ENCODE results near the gene CACNA2D3. TPM values are rescaled to one million over a fixed set of nuclear protein-coding genes. Genes with fewer than 3 reads are reported as not detected.

Gene CACNA2D3
- total RNA-seq, 1 donor from 2014 or later = 0.29 TPM

- H3K9me3 Mint-ChIP-seq (ENCODE audit: low read depth) = peaks cover 5% of the 10 kb centered on the region
- no peak for DNase-seq (ENCODE audit: low spot score, unreplicated experiment)
- H3K4me1 Mint-ChIP-seq (ENCODE audit: low read depth) = peaks cover 42% of the 10 kb centered on the region
- H3K4me3 Mint-ChIP-seq (ENCODE audit: low read depth) = peak overlapping the region; percentile 33
- TF ChIP-seq CTCF (IDR thresholded peaks at IDR 0.05; ENCODE audit: unreplicated experiment) = no peak
- H3K27me3 Mint-ChIP-seq = peaks cover 5% of the 10 kb centered on the region
- H3K36me3 Mint-ChIP-seq (ENCODE audit: insufficient read depth) = no peaks in the 10 kb centered on the region
- peak overlapping the region; percentile 96 for H3K27ac Mint-ChIP-seq
These were observed 199.2 kb downstream of the CACNA2D3 start for GRCh38 chr3:54321520-54321919.

GRCh38 chr3:54322354-54322753, 200.0 kb downstream of the CACNA2D3 start:
- Mint-ChIP-seq H3K9me3 (ENCODE audit: low read depth) (peaks cover 5% of the 10 kb centered on the region), H3K4me1 (ENCODE audit: low read depth) (peaks cover 41% of the 10 kb centered on the region), H3K4me3 (ENCODE audit: low read depth) (peak overlapping the region; percentile 33), H3K27me3 (peaks cover 5% of the 10 kb centered on the region), H3K36me3 (ENCODE audit: insufficient read depth) (no peaks in the 10 kb centered on the region), H3K27ac (peak overlapping the region; percentile 96)
- no peak for TF ChIP-seq CTCF (IDR thresholded peaks at IDR 0.05; ENCODE audit: unreplicated experiment)
- peak; percentile 49 for DNase-seq (ENCODE audit: low spot score, unreplicated experiment)

GRCh38 chr3:54324103-54324502, 201.8 kb downstream of the CACNA2D3 start:
- TF ChIP-seq CTCF (IDR thresholded peaks at IDR 0.05; ENCODE audit: unreplicated experiment) = no peak
- H3K27me3 Mint-ChIP-seq = no peaks in the 10 kb centered on the region
- H3K9me3 Mint-ChIP-seq (ENCODE audit: low read depth) = no peaks in the 10 kb centered on the region
- H3K4me1 Mint-ChIP-seq (ENCODE audit: low read depth) = peaks cover 38% of the 10 kb centered on the region
- H3K4me3 Mint-ChIP-seq (ENCODE audit: low read depth) = no peak overlapping the region
- no peak overlapping the region for H3K27ac Mint-ChIP-seq
- DNase-seq (ENCODE audit: low spot score, unreplicated experiment) = no peak
- no peaks in the 10 kb centered on the region for H3K36me3 Mint-ChIP-seq (ENCODE audit: insufficient read depth)

- Mint-ChIP-seq H3K4me1 (ENCODE audit: low read depth) (peaks cover 27% of the 10 kb centered on the region), H3K36me3 (ENCODE audit: insufficient read depth) (no peaks in the 10 kb centered on the region), H3K9me3 (ENCODE audit: low read depth) (no peaks in the 10 kb centered on the region), H3K4me3 (ENCODE audit: low read depth) (no peak overlapping the region), H3K27me3 (peaks cover 5% of the 10 kb centered on the region), H3K27ac (no peak overlapping the region)
- no peak for TF ChIP-seq CTCF (IDR thresholded peaks at IDR 0.05; ENCODE audit: unreplicated experiment)
- no peak for DNase-seq (ENCODE audit: low spot score, unreplicated experiment)
These were observed 204.6 kb downstream of the CACNA2D3 start for GRCh38 chr3:54326951-54327350.

- no peaks in the 10 kb centered on the region for H3K36me3 Mint-ChIP-seq (ENCODE audit: insufficient read depth)
- peaks cover 24% of the 10 kb centered on the region for H3K27me3 Mint-ChIP-seq
- H3K4me3 Mint-ChIP-seq (ENCODE audit: low read depth) = no peak overlapping the region
- TF ChIP-seq CTCF (IDR thresholded peaks at IDR 0.05; ENCODE audit: unreplicated experiment) = no peak
- peaks cover 1% of the 10 kb centered on the region for H3K4me1 Mint-ChIP-seq (ENCODE audit: low read depth)
- H3K27ac Mint-ChIP-seq = no peak overlapping the region
- DNase-seq (ENCODE audit: low spot score, unreplicated experiment) = no peak
- H3K9me3 Mint-ChIP-seq (ENCODE audit: low read depth) = no peaks in the 10 kb centered on the region
These were observed 209.0 kb downstream of the CACNA2D3 start for GRCh38 chr3:54331341-54331740.
